GM12878 (cell line): ENCODE measurements around the gene PRKCB. TPM values are rescaled to one million over a fixed set of nuclear protein-coding genes. Genes with fewer than 3 reads are reported as not detected.

Experiments
- ATAC-seq: fragments of 200-7000 bp; cut with Tn5 transposase; 3 replicates; pipeline ENCODE4 v1.9.1; 2020; ENCODE audit warnings: mild to moderate bottlenecking, moderate library complexity
- BruUV-seq: library from RNA; stranded (reverse); fragments of 400-500 nt; replicated peaks from 2 replicates; lab custom pipeline; 2021; lab: Mats Ljungman, UMichigan
- CTCF ChIA-PET: fragments of 300-600 bp; sonication (Branson Sonifier 250); formaldehyde crosslinking; extraction: SDS; loops from one replicate; lab custom pipeline; 2021; ENCODE audit warnings: inconsistent platforms; lab: Yijun Ruan, JAX
- POLR2A ChIA-PET: fragments of 350-600 bp; formaldehyde crosslinking; extraction: SDS; loops from one replicate; lab custom pipeline; 2021; ENCODE audit warnings: inconsistent platforms; lab: Charles Lee
- RAD21 ChIA-PET: fragments of 300-600 bp; sonication (Branson Sonifier 250); formaldehyde crosslinking; loops from one replicate; lab custom pipeline; 2023; ENCODE audit warnings: antibody characterized with exemption; ENCODE audit not compliant: unreplicated experiment; lab: Charles Lee
- SMC1A ChIA-PET: fragments of 300-600 bp; sonication (Branson Sonifier 250); formaldehyde crosslinking; loops from one replicate; lab custom pipeline; 2023; ENCODE audit not compliant: unreplicated experiment, uncharacterized antibody; lab: Charles Lee
- DNase-seq: peaks from one replicate; pipeline ENCODE4 v3.0.0-alpha.2; 2011; ENCODE audit warnings: low read depth, low spot score
- FAIRE-seq: peaks from 3 replicates; lab custom pipeline; 2011; peaks lifted over from hg19 to GRCh38; lab: Jason Lieb, UNC
- H2AFZ ChIP-seq: 2 replicates; pipeline ENCODE4 v1.6.0; 2011; ENCODE audit warnings: low read depth, low read length, control low read depth; ENCODE audit not compliant: control insufficient read depth
- H3K27ac ChIP-seq: 2 replicates; pipeline ENCODE4 v1.5.1; 2011; ENCODE audit warnings: control low read depth; ENCODE audit not compliant: control insufficient read depth, insufficient read depth
- H3K27me3 ChIP-seq, 2 experiments: replicated peaks in 1 of 2; 2 replicates each; pipeline versions ENCODE4 v1.6.0 to v1.6.1; 2011; ENCODE audit warnings: low read length in 1 of 2; ENCODE audit not compliant: control insufficient read depth in 2 of 2, insufficient read depth in 2 of 2
- H3K36me3 ChIP-seq, 2 experiments: 2 replicates each; pipeline ENCODE4 v1.5.1; 2011; ENCODE audit warnings: low read length in 1 of 2; ENCODE audit not compliant: control insufficient read depth in 2 of 2, insufficient read depth in 2 of 2
- H3K4me1 ChIP-seq: 2 replicates; pipeline ENCODE4 v1.6.1; 2011; ENCODE audit warnings: mild to moderate bottlenecking, low read length, moderate library complexity, mixed read lengths; ENCODE audit not compliant: control insufficient read depth, insufficient read depth
- H3K4me2 ChIP-seq: 2 replicates; pipeline ENCODE4 v1.6.0; 2011; ENCODE audit warnings: control low read depth; ENCODE audit not compliant: control insufficient read depth, insufficient read depth
- H3K4me3 ChIP-seq: fragments of 200-600 bp; sonication (generic); 2 replicates; pipeline ENCODE4 v1.5.1; 2016
- H3K79me2 ChIP-seq: 2 replicates; pipeline ENCODE4 v1.6.0; 2011; ENCODE audit warnings: low read length; ENCODE audit not compliant: control insufficient read depth, insufficient read depth
- H3K9ac ChIP-seq: 2 replicates; pipeline ENCODE4 v1.8.0; 2011; ENCODE audit warnings: low read length, control low read depth, mixed read lengths; ENCODE audit not compliant: control insufficient read depth, insufficient read depth
- H3K9me3 ChIP-seq: replicated peaks from 3 replicates; pipeline ENCODE4 v1.5.1; 2011; ENCODE audit warnings: mild to moderate bottlenecking, low read length; ENCODE audit not compliant: control insufficient read depth, insufficient read depth
- H4K20me1 ChIP-seq: 2 replicates; pipeline ENCODE4 v1.6.0; 2011; ENCODE audit not compliant: control insufficient read depth, insufficient read depth
- CUX1 ChIP-seq: IDR thresholded peaks from 2 replicates; pipeline ENCODE4 v1.6.1; 2012; ENCODE audit warnings: improper control_type of control experiment, low read depth, low read length; ENCODE audit not compliant: insufficient replicate concordance
- EGR1 ChIP-seq, 2 experiments: IDR thresholded peaks; 1 replicate in 1 of 2; 2 replicates in 1 of 2; pipeline ENCODE4 v1.6.1; 2011 to 2012; ENCODE audit warnings: low read depth in 2 of 2, low read length in 2 of 2, borderline replicate concordance in 1 of 2, mild to moderate bottlenecking in 1 of 2, moderate library complexity in 1 of 2
- MYB ChIP-seq: fragments of 150-350 bp; IDR thresholded peaks from 2 replicates; pipeline ENCODE4 v1.6.1; 2014; ENCODE audit warnings: mild to moderate bottlenecking, low read depth, low read length, borderline replicate concordance
- WGBS: methylation state at CpG from one replicate; pipeline ENCODE4 v1.1.6; 2016; ENCODE audit warnings: low lambda C conversion rate; ENCODE audit not compliant: insufficient replicate concordance, insufficient coverage; ENCODE audit errors: missing lambda C conversion rate; 5-methylcytosine and 5-hydroxymethylcytosine counted together
- in situ Hi-C: fragments of 300-500 bp; cut with MboI; formaldehyde crosslinking; loops from 9 replicates; pipeline ENCODE4 v1.14.3; 2018; ENCODE audit warnings: mixed read lengths
- intact Hi-C: fragments of 100-400 bp; cut with micrococcal nuclease; formaldehyde crosslinking; loops from one replicate; pipeline ENCODE4 v1.14.2; 2022; ENCODE audit not compliant: unreplicated experiment
- polyA plus RNA-seq, 11 experiments: library from polyadenylated mRNA; depleted of rRNA in 4 of 11; unstranded in 6 of 11; stranded (reverse) in 5 of 11; fragments of >200 nt; fragmentation: Nextera tagmentation in 4 of 11; fragmentation: Illumina TruSeq in 1 of 11; extraction: Ambion mirVana in 4 of 11; extraction: Trizol in 1 of 11; gene quantifications; 1 replicate in 1 of 11; 2 replicates in 10 of 11; pipeline versions ENCODE4 v1.2.1 to v1.2.3, GENCODE V29; 2011 to 2016; ENCODE audit warnings: inconsistent platforms in 2 of 11, missing spikeins in 2 of 11, low read depth in 1 of 11
- total RNA-seq, 4 experiments: library from RNA; depleted of rRNA in 3 of 4; stranded (reverse); fragments of >200 nt in 3 of 4; fragmentation: Illumina TruSeq in 1 of 4; extraction: Trizol in 1 of 4; gene quantifications; 2 replicates each; pipeline versions ENCODE4 v1.2.1 to v1.2.3, GENCODE V29; 2013 to 2021

Gene PRKCB
- total and polyA plus RNA-seq, 10 of the 15 experiments (the other 5 are each of a cell fraction or from before 2014, with no cell fraction given) = 21.4 to 158 (median 97.3) TPM

GRCh38 chr16:23965137-23965733 lies 129.5 kb downstream of the PRKCB start:
- peaks cover 30% of the 10 kb centered on the region for H3K79me2 ChIP-seq
- TF ChIP-seq MYB (no peak), EGR1 (IDR thresholded peaks at IDR 0.05; ENCODE audit: borderline replicate concordance in 1 of 2, low read depth in 2 of 2, low read length in 2 of 2) (no peak), CUX1 (peak; percentile 52)
- 95% methylated on average over 6 of the region's 6 CpGs for WGBS
- BruUV-seq = no TSS peak
- peaks cover 29% of the 10 kb centered on the region for H3K4me1 ChIP-seq
- no peaks in the 10 kb centered on the region for H3K27me3 ChIP-seq
- no peak for DNase-seq
- ATAC-seq = no peak
- H3K9me3 ChIP-seq = no peaks in the 10 kb centered on the region
- in situ Hi-C loops = no loop called here
- peaks cover 17 to 43% of the 10 kb centered on the region in 2 experiments for H3K36me3 ChIP-seq
- H2AFZ ChIP-seq = no peak overlapping the region
- RAD21 ChIA-PET = no interaction called here
- no peak overlapping the region for H3K4me3 ChIP-seq
- SMC1A ChIA-PET = interaction anchor here (0.9 to 1.6 kb wide), 3 partner anchors 11 to 44 kb away, joined by 3 read pairs; no protein-coding TSS in a partner anchor
- intact Hi-C loops = no loop called here
- no peak overlapping the region for H3K9ac ChIP-seq
- no peak overlapping the region for H3K4me2 ChIP-seq
- peaks cover 5% of the 10 kb centered on the region for H4K20me1 ChIP-seq
- POLR2A ChIA-PET = no interaction called here
- no peak for FAIRE-seq
- CTCF ChIA-PET = interaction anchor here (1.0 to 1.9 kb wide), 3 partner anchors 45 to 162 kb away, joined by 3 to 6 read pairs (median 4); no protein-coding TSS in a partner anchor
- H3K27ac ChIP-seq = no peak overlapping the region
